SK-N-SH (cell line): ENCODE results near the gene CD28.

Source experiments
- CTCF ChIP-seq: fragments of 200-600 bp; sonication (generic); IDR thresholded peaks from 2 replicates; pipeline ENCODE4 v1.6.1; 2017; ENCODE audit warnings: antibody characterized with exemption, mild to moderate bottlenecking, moderate library complexity
- ELF1 ChIP-seq: IDR thresholded peaks from 2 replicates; pipeline ENCODE4 v1.4.0; 2012
- EP300 ChIP-seq, 2 experiments: IDR thresholded peaks; 2 replicates each; pipeline versions ENCODE4 v1.4.0 to v1.6.1; 2012; ENCODE audit warnings: borderline replicate concordance in 1 of 2, low read depth in 1 of 2, low read length in 1 of 2
- EZH2phosphoT487 ChIP-seq: fragments of 200-600 bp; sonication (generic); IDR thresholded peaks from 2 replicates; pipeline ENCODE4 v1.6.1; 2017; ENCODE audit warnings: low read depth, mixed run types, mild to moderate bottlenecking, antibody characterized with exemption, moderate library complexity, borderline replicate concordance
- MXI1 ChIP-seq: IDR thresholded peaks from 2 replicates; pipeline ENCODE4 v1.6.1; 2012; ENCODE audit warnings: mild to moderate bottlenecking, low read depth, low read length, improper control_type of control experiment
- POLR2AphosphoS5 ChIP-seq: IDR thresholded peaks from 2 replicates; pipeline ENCODE4 v1.6.1; 2012; ENCODE audit warnings: low read depth, low read length
- RAD21 ChIP-seq: IDR thresholded peaks from 2 replicates; pipeline ENCODE4 v1.6.1; 2012; ENCODE audit warnings: mild to moderate bottlenecking, low read length
- REST ChIP-seq: IDR thresholded peaks from 2 replicates; pipeline ENCODE4 v1.6.1; 2012; ENCODE audit warnings: mild to moderate bottlenecking, low read depth, low read length, moderate library complexity
- ZBTB33 ChIP-seq: IDR thresholded peaks from 2 replicates; pipeline ENCODE4 v1.4.0; 2012; ENCODE audit warnings: low read depth, borderline replicate concordance

GRCh38 chr2:203707530-203707929, 1.1 kb downstream of the CD28 start:
- TF ChIP-seq ZBTB33 (no peak), CTCF (no peak), REST (no peak), ELF1 (no peak), RAD21 (no peak), MXI1 (no peak), POLR2AphosphoS5 (no peak), EZH2phosphoT487 (no peak), EP300 (IDR thresholded peaks at IDR 0.05; ENCODE audit: borderline replicate concordance in 1 of 2, low read depth in 1 of 2, low read length in 1 of 2) (no peak)
